NCI-H510A (cell line): ENCODE data around the gene AMPD3.

Experiments
- DNase-seq: peaks from one replicate; lab custom pipeline; 2025; lab: John Stamatoyannopoulos, UW

The AMPD3 gene

GRCh38 chr11:10540546-10540914, 85.5 kb downstream of the AMPD3 start:
- DNase-seq, result peak; percentile 23

- DNase-seq, result peak; percentile 71
Measured at GRCh38 chr11:10540915-10541560, 86.0 kb downstream of the AMPD3 start, which contains the start of gene RNF141. Gene RNF141, minus strand, starts transcription at chr11:10541187. Its CDS starts 7,029 bp downstream, at chr11:10534158.

- DNase-seq, result no peak
Measured at GRCh38 chr11:10541561-10541930, 86.5 kb downstream of the AMPD3 start.

- no peak for DNase-seq
Measured at GRCh38 chr11:10542776-10543175, 87.7 kb downstream of the AMPD3 start.

GRCh38 chr11:10543782-10544181, 88.7 kb downstream of the AMPD3 start:
- DNase-seq, result no peak

- DNase-seq, result no peak
Measured at GRCh38 chr11:10544491-10545465, 89.7 kb downstream of the AMPD3 start.

- no peak for DNase-seq
Measured at GRCh38 chr11:10550503-10551289, 95.6 kb downstream of the AMPD3 start.

GRCh38 chr11:10551290-10551592, 96.2 kb downstream of the AMPD3 start:
- DNase-seq, result no peak

GRCh38 chr11:10551845-10552352, 96.8 kb downstream of the AMPD3 start:
- no peak for DNase-seq

GRCh38 chr11:10556590-10556989, 101.5 kb downstream of the AMPD3 start:
- no peak for DNase-seq
